NOMO-1 treated with DMSO at 0.1 percent for 48 hours (cell line): ENCODE data around the gene ZNF384.

Experiments used
- DNase-seq: peaks from one replicate; lab custom pipeline; 2025; ENCODE audit not compliant: unreplicated experiment; lab: John Stamatoyannopoulos, UW

Gene ZNF384

DNA sequence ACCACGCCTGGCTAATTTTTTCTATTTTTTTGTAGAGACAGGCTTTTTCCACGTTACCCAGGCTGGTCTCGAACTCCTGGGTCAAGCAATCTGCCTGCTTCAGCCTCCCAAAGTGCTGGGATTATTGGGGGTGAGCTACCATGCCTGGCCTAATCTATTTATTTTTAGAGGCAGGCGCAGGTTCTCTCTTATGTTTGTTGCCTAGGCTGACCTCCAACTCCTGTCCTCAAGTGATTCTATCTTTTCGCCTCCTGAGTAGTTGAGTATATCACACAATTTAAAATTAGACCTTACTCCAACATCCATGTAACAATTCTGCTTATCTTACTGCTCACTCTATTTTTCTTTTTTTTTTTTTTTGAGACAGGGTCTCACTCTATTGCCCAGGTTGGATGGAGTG, 35.2 kb downstream of the ZNF384 start:
- no peak for DNase-seq

DNA sequence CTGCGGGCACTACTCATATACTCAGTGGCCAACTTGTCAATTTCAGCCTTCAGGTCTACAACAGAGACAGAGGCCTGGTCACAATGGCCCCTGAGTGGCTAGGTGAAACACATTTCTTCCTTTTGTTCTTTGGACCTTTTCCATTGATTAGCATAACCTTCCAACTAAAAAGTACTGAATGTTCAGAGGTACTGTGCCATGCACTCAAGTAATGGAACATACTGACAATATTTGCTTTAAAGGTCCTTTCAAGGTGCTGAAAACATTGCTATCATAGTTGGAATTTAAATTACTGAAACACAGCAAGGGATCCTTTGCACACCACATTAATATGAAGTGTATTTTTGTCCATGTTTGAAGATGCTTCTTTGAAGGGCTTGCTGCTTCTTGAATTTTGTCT, 35.8 kb downstream of the ZNF384 start:
- DNase-seq: no peak

DNA sequence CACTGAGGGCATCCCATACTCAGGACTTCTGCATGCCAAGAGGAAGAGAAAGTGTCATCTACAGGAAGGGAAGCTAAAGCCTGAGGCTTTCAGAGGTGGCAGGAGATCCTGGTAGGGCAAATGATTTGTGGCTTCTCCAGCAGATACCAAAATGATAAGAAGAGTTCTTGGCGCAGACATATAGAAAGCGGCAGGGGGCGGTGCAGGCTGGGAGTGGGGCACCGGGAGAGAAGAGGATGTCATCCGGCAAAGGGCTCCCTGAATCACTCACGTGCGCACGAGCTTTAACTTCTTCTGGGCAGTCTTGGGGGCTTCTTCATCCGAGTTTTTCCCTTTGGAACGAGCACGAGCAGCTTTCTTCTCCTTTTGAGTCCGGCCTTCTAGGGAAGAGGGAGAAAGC, 36.8 kb downstream of the ZNF384 start:
- DNase-seq: no peak

DNA sequence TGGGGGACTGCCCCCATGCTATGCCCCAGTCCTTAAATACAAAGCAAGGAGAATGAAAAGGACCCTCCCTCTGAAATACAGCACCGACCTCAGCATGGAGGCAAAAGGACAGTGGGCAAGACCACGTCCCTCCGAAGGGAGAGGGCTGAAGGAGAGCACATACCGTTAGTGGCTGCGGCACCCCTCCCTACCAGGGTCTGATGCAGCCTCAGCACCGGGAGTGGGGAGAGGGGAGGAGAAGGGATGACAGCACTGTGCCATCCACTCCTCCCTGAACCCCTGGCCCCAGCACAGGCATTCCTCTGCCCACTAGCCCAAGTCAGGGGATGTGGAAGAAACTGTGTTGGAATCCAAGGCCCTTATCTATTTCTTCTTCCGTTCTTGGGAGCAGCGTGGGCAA, 38.3 kb downstream of the ZNF384 start:
- DNase-seq: no peak

DNA sequence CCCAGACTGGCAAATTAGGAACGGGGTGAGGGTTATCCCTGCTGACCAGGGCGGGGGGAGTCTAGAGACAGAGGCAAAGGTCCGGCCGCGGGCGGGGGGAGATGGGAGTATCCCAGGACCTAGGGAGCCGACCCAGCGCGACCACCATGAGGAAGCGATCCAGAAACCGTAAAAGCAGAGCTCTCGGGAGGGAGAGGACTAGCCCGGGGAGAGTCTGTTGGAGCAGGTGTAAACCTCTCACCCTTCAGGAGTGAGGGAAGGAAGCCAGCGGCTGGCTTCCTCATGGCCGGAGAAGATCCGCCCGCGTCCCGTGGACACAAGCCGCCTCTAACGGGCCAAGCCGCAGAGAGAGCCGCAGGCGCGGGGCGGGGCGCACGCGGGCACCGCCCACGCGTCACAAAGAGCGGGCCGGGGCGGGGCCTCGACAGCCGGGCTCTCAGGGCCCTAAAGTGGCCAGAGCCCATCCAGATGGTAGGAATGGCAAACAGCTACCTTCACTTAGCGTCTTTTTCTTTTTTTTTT, 42.0 kb downstream of the ZNF384 start, which contains the start of gene ACRBP:
ACRBP (minus strand) TSS at position 350 of the 522 bp plus-strand sequence; CDS start at position 284, 66 bp downstream.
- peak; percentile 50 for DNase-seq

DNA sequence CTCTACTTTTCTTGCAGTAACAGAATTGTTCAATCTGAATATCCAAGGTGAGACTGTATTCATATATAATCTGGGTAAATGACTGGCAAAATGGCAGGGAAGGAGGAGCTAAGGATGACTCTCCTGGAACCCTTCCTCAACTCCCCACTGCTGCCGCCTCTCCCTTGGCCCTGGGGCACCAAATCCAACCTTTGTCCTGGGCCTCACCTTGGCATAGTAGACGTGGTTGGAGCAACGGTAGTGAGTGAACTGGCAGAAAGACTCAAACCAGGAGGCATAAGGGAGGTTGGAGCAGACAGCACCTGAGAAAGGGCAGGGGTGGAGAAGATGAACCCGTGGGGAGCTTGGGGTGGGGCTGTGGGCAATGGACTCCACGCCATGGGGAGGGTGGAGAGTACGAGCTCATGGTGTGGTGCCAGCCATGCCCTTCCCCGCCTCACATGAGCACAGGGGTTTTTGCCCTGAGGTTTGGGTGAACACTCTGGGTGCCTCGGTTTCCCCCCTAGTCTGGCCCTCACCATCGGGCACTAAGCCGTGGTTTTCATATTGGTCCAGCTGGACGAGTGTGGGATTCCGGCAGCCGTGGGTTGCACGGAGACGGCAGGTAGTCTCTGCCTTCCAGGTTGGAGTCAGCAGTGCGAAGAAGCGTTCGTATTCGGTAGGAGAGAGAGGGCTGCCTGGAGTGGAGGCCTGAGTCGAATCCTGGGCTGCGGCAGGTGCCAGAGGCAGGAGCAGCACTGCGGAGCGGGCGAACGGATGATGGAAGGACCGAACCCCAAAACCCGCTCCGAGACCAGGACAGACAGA, 42.7 kb downstream of the ZNF384 start:
- DNase-seq: no peak

DNA sequence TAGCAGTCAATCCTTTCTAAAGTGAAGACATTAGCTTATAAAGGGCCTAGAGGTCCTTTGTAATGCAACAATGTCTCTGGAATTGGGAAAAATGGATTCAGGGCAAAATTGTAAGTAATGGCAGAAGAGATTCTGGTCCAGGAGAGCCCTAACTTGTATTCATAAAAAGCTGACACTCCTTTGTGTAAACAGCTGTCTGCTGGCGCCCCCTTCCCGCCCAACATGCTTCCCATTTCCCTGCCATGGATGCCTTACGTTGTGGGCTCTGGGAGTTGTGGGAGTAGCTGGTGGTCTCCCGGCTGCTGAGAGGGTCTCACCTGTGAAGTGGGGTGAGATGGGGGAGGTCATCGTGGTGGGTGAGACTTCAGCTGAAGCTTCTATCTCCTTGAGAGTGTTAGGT, 44.3 kb downstream of the ZNF384 start:
- no peak for DNase-seq

DNA sequence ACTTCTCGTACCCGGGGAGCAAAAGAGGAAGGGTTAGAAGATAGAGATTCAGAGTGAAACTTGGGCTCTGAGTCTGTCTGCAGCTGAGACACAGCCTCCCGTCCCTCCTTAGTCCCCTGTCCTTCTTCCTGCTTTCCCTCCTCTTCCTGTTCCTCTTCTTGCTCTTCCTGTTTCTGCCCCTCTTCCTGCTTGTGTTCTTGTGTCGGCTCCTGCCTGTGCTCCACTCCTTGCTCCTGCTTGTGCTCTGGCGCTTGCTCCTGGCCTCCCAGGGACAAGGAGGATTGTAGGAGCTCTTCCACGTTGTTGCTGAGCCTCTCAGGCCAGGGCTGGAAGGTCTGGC, 44.9 kb downstream of the ZNF384 start:
- DNase-seq: peak; percentile 95

DNA sequence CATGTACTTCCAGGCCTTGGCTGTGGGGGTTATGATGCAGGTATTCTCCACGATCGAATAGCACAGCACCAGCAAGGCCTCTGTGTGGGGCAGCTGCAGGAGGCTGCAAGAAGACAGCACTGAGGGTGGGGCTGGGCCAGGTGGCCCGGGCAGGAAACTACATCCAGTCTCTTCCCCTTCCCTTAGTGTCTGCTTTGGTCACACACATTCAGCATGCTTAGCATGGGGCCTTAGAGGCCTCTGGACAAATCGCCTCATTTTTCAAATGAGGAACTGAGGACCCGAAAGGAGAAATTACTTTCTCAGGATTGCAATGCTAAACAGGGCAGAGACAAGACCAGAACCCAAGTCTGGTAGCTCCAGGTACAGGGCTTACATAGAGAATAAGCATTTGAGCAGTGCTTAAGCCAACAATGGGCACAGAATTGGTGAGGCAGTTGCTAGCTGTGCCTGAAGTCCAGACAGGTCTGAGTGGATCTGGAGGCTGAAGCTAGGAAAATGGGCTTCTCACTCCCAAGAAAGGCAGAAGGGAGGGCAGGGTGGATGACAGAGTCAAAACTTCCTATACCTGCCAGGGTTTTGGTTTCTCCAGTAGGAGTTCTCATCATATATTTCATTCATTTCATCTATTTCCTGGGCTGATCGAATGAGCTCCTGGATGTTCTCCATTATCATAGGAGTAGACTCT, 45.5 kb downstream of the ZNF384 start:
- DNase-seq: peak; percentile 85

DNA sequence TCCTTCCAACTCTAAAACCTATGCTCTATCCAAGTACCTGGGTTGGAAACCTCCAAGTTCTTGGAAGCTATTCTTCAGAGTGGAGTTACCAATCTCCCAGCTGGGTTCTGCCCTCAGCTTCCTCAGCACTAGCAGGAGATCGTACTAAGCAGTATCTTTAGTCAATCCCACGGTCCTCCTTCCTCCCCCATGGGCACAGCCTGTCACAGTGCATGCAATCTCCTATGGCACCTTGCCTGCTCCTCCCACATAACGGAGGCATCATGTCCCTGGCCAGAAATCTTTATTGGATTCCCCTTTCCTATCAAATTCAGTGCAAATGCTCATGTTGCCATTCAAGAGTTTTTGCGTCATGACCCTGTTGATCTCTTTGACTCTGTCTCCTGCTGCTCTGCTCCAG, 48.0 kb downstream of the ZNF384 start:
- DNase-seq: no peak

DNA sequence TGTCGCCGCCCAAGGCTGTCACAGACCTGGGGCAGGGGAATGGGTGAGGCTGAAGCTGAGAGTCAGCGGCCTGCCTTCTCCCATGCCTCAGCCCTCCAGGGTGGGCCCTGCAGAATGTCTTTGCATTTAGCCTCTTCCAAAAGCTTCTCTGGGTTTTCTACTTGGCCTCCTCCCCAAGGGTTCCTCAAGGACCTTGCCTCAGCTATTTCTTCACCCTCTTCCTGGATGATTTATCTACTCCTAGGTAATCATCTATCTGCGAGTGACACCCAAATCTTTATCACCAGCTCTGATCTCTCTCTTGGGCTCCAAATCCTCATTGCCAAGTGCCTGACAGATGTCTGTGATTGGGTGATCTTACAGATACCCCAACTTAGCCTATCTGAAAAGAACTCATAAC, 48.7 kb downstream of the ZNF384 start:
- no peak for DNase-seq

DNA sequence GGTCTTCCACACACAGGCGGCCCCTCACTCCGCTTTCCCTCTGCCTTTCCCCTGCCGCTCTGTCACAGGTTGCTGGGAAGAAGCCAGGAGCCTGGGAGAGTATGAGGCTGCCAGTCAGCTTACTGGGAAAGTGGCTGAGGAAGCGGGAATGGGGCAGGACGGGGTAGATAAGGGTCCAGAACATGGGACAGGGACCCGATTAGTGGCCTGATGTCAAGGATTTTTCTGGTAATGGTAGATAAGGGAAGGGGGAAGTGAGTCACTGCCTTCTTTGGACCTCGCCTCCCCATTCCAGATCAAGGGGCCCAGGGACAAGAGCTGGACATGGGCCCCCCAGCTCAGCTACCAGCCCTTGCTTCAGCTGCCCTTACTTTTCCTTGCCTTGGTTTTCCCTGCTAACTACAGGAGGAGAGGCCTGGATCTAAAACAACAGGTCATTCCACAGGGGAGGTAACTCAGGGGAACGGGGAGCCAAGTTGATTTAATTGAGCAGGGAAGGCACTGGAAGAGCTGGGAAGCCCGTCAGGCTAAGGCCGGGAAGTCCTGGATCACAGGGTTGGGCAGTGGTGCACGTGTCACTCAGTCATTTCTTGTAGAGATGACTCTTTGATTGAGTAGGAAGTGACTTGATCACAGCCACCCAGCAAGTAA, 49.9 kb downstream of the ZNF384 start:
- DNase-seq: no peak

DNA sequence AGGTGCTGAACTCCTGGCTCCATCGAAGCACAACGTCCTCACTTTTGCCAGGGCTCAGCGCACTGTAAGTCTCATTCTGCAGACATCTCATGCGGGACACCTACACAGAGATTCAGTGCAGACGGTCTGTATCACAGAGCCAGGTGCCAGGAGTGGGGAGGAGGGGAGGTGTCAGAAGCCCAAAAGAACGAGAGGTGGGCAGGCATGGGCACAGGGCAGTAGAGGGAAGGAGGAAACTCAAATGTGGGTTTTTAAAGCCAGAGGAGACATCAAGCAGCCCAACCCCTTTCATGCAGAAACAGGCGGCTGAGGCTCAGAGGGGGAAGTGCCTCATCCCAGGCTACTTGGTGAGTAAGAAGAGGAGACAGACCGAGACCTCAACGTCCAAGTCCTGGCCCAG, 50.9 kb downstream of the ZNF384 start:
- peak; percentile 51 for DNase-seq

DNA sequence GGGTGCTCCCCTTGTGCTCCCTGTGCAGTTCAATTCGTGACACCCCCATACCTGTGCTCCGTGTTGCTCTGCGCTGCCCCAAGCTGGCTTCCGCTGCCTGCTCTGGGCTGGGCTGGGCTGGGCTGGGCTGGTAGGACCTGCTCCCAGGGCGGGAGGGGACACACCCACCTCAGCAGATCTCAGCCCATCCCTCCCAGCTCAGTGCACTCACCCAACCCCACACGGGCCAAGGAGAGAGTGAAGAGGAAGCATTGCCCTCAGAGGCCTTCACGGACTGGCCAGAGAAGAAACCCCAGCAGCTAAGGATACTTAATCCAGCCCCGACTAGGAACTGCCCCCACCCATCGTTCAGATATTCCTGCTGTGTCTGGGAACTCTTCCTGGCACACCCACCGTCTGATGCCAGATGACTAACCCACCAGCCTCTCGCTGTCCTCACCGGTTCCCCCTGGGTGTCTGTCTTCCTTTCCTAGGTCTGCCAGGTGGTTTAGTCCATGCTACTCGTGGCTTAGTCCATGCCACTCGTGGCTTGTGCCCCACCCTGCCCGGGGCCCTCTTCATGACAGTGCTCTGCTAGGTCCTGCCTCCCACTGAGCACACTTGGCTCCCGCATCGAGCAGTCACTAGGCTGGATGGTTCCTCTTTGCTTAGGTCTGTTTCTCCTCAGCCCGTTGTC, 53.2 kb downstream of the ZNF384 start, which contains the start of gene LPAR5:
LPAR5 (minus strand) TSS at position 104 of the 676 bp plus-strand sequence. CDS start 14,711 bp downstream, outside the sequence.
- DNase-seq: peak; percentile 23

DNA sequence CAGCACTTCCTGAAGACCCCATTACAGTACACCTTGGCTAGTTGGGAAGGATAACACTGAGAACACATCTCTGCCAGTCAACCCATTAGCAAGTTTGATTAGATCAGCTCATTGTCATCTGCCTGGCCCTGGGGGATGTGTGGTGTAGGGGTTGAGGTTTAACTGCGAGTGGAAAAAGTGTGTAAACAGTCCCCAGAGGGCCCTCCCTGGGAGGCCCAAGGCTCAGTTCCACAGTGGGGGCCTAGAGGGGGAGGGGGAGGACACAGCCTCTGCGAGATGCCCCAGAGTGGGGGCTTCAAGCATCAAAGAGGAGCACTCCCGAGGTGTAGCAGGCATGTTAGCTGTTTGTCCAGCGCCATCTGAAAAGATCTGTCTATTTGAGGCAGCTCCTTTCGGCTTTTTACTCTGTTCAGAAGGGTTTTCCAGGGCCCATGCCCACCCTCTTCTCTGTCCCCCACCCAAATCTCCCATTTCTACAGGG, 53.8 kb downstream of the ZNF384 start:
- no peak for DNase-seq

DNA sequence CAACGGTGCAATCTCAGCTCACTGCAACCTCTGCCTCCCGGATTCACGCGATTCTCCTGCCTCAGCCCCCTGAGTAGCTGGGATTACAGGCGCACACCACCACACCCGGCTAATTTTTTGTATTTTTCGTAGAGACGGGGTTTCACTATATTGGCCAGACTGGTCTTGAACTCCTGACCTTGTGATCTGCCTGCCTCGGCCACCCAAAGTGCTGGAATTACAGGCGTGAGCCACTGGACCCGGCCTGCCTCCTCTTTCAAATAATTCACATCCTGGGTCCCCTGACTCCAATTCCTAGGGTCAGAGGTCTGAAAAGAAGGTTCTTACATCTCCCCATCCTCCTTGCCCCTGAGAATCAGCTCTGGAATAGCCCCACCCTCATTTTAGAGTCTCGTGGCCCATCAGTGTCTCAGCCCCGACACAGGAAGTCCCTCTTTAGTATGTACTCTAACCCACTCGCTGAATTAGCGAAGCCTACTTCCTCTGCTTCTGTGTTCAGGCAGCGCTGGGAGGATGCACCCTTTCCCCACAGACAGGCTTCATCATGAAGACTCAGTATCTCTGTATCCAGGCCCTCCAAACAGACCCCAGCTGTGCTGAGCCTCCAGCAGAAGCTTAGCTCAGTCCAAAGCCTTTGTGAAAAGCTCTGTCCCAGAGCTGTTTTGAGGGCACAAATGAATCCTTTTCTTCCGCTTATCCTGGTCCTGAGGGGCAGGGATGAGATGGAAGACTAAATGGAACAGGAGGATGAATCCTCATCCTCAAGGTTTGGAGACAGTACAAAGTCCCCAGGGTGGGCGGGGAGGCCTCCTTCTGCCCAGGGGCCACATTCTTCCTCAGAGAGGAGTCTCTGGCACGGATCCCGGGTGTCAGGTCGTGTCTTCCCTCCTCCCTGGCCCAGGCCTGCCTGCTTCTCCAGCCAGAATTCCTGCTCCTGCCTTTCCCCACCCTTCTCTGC, 56.9 kb downstream of the ZNF384 start:
- DNase-seq: peak; percentile 34

DNA sequence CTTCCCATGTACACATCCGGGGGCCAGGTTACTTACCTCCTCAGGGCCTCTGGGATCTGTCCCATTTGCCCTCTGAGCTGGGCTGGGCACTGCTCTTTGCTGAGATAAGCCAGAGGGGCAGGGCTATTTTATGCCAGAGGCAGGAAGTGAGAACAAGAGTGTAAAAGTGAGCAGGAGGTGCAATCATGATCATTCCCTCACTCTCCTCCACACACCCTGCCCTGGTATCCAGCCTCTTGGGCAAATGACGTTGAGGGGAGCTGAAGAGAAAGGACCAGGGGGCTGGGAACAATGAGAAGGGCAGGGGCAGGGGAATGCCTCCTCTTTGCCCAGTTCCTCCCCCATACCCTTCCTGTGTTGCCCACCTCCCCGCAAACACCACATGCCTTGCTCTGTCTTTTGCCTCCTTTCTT, 57.6 kb downstream of the ZNF384 start:
- no peak for DNase-seq

DNA sequence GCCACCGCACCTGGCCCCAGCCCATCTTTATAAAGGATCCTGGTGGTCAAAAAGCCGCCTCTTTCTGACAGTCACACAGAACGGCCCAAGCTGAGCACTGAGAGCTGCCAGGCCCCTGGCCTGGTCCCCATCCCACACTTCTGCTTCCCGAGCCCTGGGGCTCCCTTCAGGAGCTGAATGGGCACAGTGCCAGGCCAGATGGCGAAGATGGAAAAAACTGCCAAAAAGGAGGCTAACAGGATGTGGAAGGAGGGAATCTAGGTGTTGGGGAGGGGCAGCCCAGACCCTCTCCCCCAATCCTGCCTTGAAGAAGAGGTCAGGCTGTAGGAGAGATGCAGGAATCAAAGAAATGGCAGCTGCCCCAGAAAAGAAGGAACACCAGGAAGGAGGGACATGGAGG, 58.4 kb downstream of the ZNF384 start:
- DNase-seq: no peak

DNA sequence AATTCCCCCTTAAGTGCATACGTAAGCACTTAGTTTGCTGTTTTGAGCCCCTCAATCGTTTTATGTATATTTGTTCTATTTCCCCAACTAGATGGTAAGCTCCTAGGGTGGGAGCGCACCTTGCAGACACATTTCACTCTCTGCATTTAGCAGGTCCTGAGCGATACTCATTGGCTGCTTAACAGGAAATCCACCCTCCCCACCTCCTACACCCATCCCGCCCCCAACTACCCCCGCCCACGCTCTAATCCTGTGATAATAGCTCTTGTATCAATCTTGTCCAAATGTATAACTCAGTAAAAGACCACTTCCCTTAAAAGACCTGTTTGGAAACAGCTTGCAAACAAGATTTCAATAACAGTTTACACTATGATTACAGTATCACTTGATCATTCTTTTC, 61.6 kb downstream of the ZNF384 start:
- DNase-seq: no peak
